A549 (cell line): ENCODE data around the gene LYPD6. TPM values are rescaled to one million over a fixed set of nuclear protein-coding genes. Genes with fewer than 3 reads are reported as not detected.
"Not testable (repeated sequence)": the region's sequence is repeated elsewhere in the genome, so short reads cannot be mapped to it uniquely, and the experiment has no call there.

Source experiments
- ATAC-seq, 2 experiments: fragments of 200-7000 bp in 1 of 2; fragments of >200 bp in 1 of 2; cut with Nextera tagmentation in 1 of 2; cut with Tn5 transposase in 1 of 2; 3 replicates each; pipeline versions ENCODE4 v1.8.0 to v1.9.1; 2018 to 2020; ENCODE audit warnings: mild to moderate bottlenecking in 1 of 2, moderate library complexity in 1 of 2
- CTCF ChIA-PET: fragments of 300-600 bp; sonication (Branson Sonifier 250); formaldehyde crosslinking; extraction: SDS; loops from one replicate; lab custom pipeline; 2021; ENCODE audit warnings: antibody characterized with exemption, inconsistent platforms; lab: Yijun Ruan, JAX
- POLR2A ChIA-PET: fragments of 350-600 bp; formaldehyde crosslinking; extraction: SDS; loops from one replicate; lab custom pipeline; 2021; ENCODE audit warnings: antibody characterized with exemption, inconsistent platforms; lab: Yijun Ruan, JAX
- DNase-seq, 2 experiments: peaks; one replicate each; pipeline versions ENCODE4 v3.0.0 to v3.0.0-alpha.2; 2011 to 2016; ENCODE audit warnings: low read depth in 1 of 2, low spot score in 1 of 2
- FAIRE-seq: peaks from 2 replicates; lab custom pipeline; 2011; peaks lifted over from hg19 to GRCh38; lab: Jason Lieb, UNC
- H3K27ac ChIP-seq, 2 experiments: fragments of >200 bp; sonication (Bioruptor Twin); formaldehyde crosslinking; 3 replicates each; pipeline ENCODE4 v1.5.1; 2016 to 2017
- H3K4me1 ChIP-seq: fragments of >200 bp; sonication (Bioruptor Twin); formaldehyde crosslinking; 3 replicates; pipeline ENCODE4 v1.6.1; 2016
- H3K4me2 ChIP-seq: fragments of >200 bp; sonication (Bioruptor Twin); formaldehyde crosslinking; 3 replicates; pipeline ENCODE4 v1.6.1; 2016
- H3K4me3 ChIP-seq: fragments of >200 bp; sonication (Bioruptor Twin); formaldehyde crosslinking; 3 replicates; pipeline ENCODE4 v1.5.1; 2016
- H3K9me3 ChIP-seq: fragments of >200 bp; sonication (Bioruptor Twin); formaldehyde crosslinking; 3 replicates; pipeline ENCODE4 v1.6.1; 2016
- CBX2 ChIP-seq: fragments of 200-600 bp; sonication (generic); IDR thresholded peaks from 2 replicates; pipeline ENCODE4 v1.6.1; 2016; ENCODE audit warnings: low read depth, mild to moderate bottlenecking, borderline replicate concordance
- CBX8 ChIP-seq: fragments of 200-600 bp; sonication (generic); IDR thresholded peaks from 2 replicates; pipeline ENCODE4 v1.6.1; 2016
- CTCF ChIP-seq: fragments of >200 bp; sonication (Bioruptor Twin); formaldehyde crosslinking; IDR thresholded peaks from 3 replicates; pipeline ENCODE4 v1.5.1; 2016
- EHF ChIP-seq: fragments of 250-450 bp; sonication (Bioruptor Pico); IDR thresholded peaks from 2 replicates; pipeline ENCODE4 v1.5.0; 2020; ENCODE audit warnings: mild to moderate bottlenecking
- EHMT2 ChIP-seq: fragments of 200-600 bp; sonication (generic); IDR thresholded peaks from 2 replicates; pipeline ENCODE4 v1.6.1; 2016; ENCODE audit warnings: antibody characterized with exemption, low read depth, mild to moderate bottlenecking, moderate library complexity
- EP300 ChIP-seq, 2 experiments: fragments of >200 bp; sonication (Bioruptor Twin); formaldehyde crosslinking; IDR thresholded peaks; 2 replicates in 1 of 2; 3 replicates in 1 of 2; pipeline ENCODE4 v1.6.1; 2016 to 2017
- HOXA7 ChIP-seq: fragments of 250-450 bp; sonication (Bioruptor Pico); IDR thresholded peaks from 2 replicates; pipeline ENCODE4 v1.5.0; 2020; ENCODE audit warnings: mild to moderate bottlenecking, moderate library complexity
- JUNB ChIP-seq: fragments of >200 bp; sonication (Bioruptor Twin); formaldehyde crosslinking; IDR thresholded peaks from 2 replicates; pipeline ENCODE4 v1.6.1; 2016
- KDM1A ChIP-seq: fragments of 200-600 bp; sonication (generic); IDR thresholded peaks from 2 replicates; pipeline ENCODE4 v1.6.1; 2016; ENCODE audit warnings: low read depth, mild to moderate bottlenecking
- KDM5A ChIP-seq: fragments of 200-600 bp; sonication (generic); IDR thresholded peaks from 2 replicates; pipeline ENCODE4 v1.6.1; 2016; ENCODE audit warnings: antibody characterized with exemption, mild to moderate bottlenecking
- MAFK ChIP-seq: fragments of 450-650 bp; IDR thresholded peaks from 2 replicates; pipeline ENCODE4 v1.6.1; 2014; ENCODE audit not compliant: partially characterized antibody
- MAX ChIP-seq: IDR thresholded peaks from 2 replicates; pipeline ENCODE4 v1.6.1; 2012
- MAZ ChIP-seq: fragments of 150-350 bp; IDR thresholded peaks from 2 replicates; pipeline ENCODE4 v1.6.1; 2014; ENCODE audit warnings: antibody characterized with exemption, low read depth, low read length, borderline replicate concordance
- NFE2L2 ChIP-seq: fragments of 150-350 bp; conservative IDR thresholded peaks from 2 replicates; pipeline ENCODE4 v1.6.1; 2014; ENCODE audit warnings: low read length
- NPAS2 ChIP-seq: fragments of 250-450 bp; sonication (Bioruptor Pico); IDR thresholded peaks from 2 replicates; pipeline ENCODE4 v1.8.0; 2022; ENCODE audit warnings: mild to moderate bottlenecking, moderate library complexity, borderline replicate concordance
- REST ChIP-seq: fragments of 200-600 bp; sonication (generic); IDR thresholded peaks from 2 replicates; pipeline ENCODE4 v1.6.1; 2016; ENCODE audit warnings: antibody characterized with exemption, mild to moderate bottlenecking, moderate library complexity
- RFX5 ChIP-seq: fragments of 450-650 bp; IDR thresholded peaks from 2 replicates; pipeline ENCODE4 v1.7.1; 2014; ENCODE audit warnings: antibody characterized with exemption, mild to moderate bottlenecking, moderate library complexity
- RNF2 ChIP-seq: fragments of 200-600 bp; sonication (generic); IDR thresholded peaks from 2 replicates; pipeline ENCODE4 v1.6.1; 2016; ENCODE audit warnings: low read depth, mild to moderate bottlenecking, antibody characterized with exemption, moderate library complexity, borderline replicate concordance
- SMC3 ChIP-seq: fragments of >200 bp; sonication (Bioruptor Twin); formaldehyde crosslinking; IDR thresholded peaks from 3 replicates; pipeline ENCODE4 v1.6.1; 2018; ENCODE audit warnings: inconsistent platforms
- TP53 ChIP-seq: fragments of 250-450 bp; sonication (Bioruptor Pico); IDR thresholded peaks from 2 replicates; pipeline ENCODE4 v1.5.0; 2021; ENCODE audit warnings: mild to moderate bottlenecking, moderate library complexity
- WGBS: methylation state at CpG from one replicate; pipeline ENCODE4 v1.1.6; 2017; ENCODE audit errors: missing lambda C conversion rate; 5-methylcytosine and 5-hydroxymethylcytosine counted together
- polyA plus RNA-seq, 4 experiments: library from polyadenylated mRNA; depleted of rRNA in 3 of 4; stranded (reverse); fragments of >200 nt; fragmentation: RNase III in 1 of 4; extraction: RNeasy Plus Mini Kit Qiagen cat#74134 plus additional on column Dnase treatment in 1 of 4; gene quantifications; 2 replicates in 3 of 4; 3 replicates in 1 of 4; pipeline ENCODE4 v1.2.3, GENCODE V29; 2011 to 2017
- TF ChIP-seq, protein P1 (sequence below): fragments of >200 bp; sonication (Bioruptor Twin); formaldehyde crosslinking; IDR thresholded peaks from 3 replicates; pipeline ENCODE4 v1.6.1; 2016

LYPD6 gene
- polyA plus RNA-seq, 2 of the 4 experiments (the other 2 are of a cell fraction): 0.08 to 0.09 TPM

- DNase-seq (no peak), ATAC-seq (0 out of 6 replicates have a peak, but pooled peaks of 1 of the 2 experiments have one; percentile 47), FAIRE-seq (no peak)
- WGBS: 2% methylated on average over 3 of the region's 3 CpGs
- TF ChIP-seq NPAS2 (CRISPR knock-in tag): no peak
- no peak overlapping the region for H3K4me2 ChIP-seq
- no peaks in the 10 kb centered on the region for H3K4me1 ChIP-seq
- POLR2A ChIA-PET: no interaction called here
- H3K27ac ChIP-seq: no peak overlapping the region
- CTCF ChIA-PET: no interaction called here
- no peaks in the 10 kb centered on the region for H3K9me3 ChIP-seq
- H3K4me3 ChIP-seq: no peak overlapping the region
Measured at GRCh38 chr2:149490296-149490695, 159.9 kb downstream of the LYPD6 start.

GRCh38 chr2:149492923-149493322 is 162.5 kb downstream of the LYPD6 start:
- Histone ChIP-seq H3K4me2 (no peak overlapping the region), H3K27ac (no peak overlapping the region), H3K4me1 (no peaks in the 10 kb centered on the region)
- CTCF ChIA-PET: no interaction called here
- WGBS: 23% methylated on average over 5 of the region's 5 CpGs
- DNase-seq: no peak
- no peak for ATAC-seq
- TF ChIP-seq NPAS2 (CRISPR knock-in tag): no peak
- no peak for TF ChIP-seq KDM1A
- TF ChIP-seq EHF (CRISPR knock-in tag): no peak
- TF ChIP-seq KDM5A: no peak
- TF ChIP-seq SMC3: no peak
- no peak for TF ChIP-seq CBX8
- TF ChIP-seq, protein P1, sequence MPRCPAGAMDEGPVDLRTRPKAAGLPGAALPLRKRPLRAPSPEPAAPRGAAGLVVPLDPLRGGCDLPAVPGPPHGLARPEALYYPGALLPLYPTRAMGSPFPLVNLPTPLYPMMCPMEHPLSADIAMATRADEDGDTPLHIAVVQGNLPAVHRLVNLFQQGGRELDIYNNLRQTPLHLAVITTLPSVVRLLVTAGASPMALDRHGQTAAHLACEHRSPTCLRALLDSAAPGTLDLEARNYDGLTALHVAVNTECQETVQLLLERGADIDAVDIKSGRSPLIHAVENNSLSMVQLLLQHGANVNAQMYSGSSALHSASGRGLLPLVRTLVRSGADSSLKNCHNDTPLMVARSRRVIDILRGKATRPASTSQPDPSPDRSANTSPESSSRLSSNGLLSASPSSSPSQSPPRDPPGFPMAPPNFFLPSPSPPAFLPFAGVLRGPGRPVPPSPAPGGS: no peak
- TF ChIP-seq MAZ: no peak
- no peak for TF ChIP-seq CTCF
- TF ChIP-seq MAX: no peak
- no peak for TF ChIP-seq RFX5
- TF ChIP-seq, all 56 proteins: peak for 0
- Histone ChIP-seq H3K9me3 (no peaks in the 10 kb centered on the region), H3K4me3 (no peak overlapping the region)
- no peak for FAIRE-seq
- POLR2A ChIA-PET: no interaction called here

DNA sequence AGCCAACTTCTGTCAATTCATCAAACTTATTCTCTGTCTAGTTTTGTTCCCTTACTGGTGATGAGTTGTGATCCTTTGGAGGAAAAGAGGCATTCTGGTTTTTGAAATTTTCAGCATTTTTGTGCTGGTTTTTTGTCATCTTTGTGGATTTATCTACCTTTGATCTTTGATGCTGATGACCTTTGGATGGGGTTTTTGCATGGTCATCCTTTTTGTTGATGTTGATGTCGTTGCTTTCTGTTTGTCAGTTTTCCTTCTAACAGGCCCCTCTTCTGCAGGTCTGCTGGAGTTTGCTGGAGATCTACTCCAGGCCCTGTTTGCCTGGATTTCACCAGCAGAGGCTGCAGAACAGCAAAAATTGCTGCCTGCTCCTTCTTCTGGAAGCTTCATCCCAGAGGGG is 168.8 kb downstream of the LYPD6 start:
- H3K4me1 ChIP-seq, H3K9me3 ChIP-seq, H3K27ac ChIP-seq, POLR2A ChIA-PET, ATAC-seq, DNase-seq, FAIRE-seq, CTCF ChIA-PET, H3K4me2 ChIP-seq, H3K4me3 ChIP-seq: not testable (repeated sequence)
- WGBS: 0% methylated on average over 1 of the region's 1 CpG
- TF ChIP-seq MAFK: peak; percentile 38

- DNase-seq, H3K9me3 ChIP-seq, FAIRE-seq, POLR2A ChIA-PET, H3K4me3 ChIP-seq, H3K27ac ChIP-seq, H3K4me2 ChIP-seq, CTCF ChIA-PET, ATAC-seq, H3K4me1 ChIP-seq: not testable (repeated sequence)
- 10% methylated on average over 6 of the region's 8 CpGs for WGBS
Measured at GRCh38 chr2:149506808-149507207, 176.4 kb downstream of the LYPD6 start.

DNA sequence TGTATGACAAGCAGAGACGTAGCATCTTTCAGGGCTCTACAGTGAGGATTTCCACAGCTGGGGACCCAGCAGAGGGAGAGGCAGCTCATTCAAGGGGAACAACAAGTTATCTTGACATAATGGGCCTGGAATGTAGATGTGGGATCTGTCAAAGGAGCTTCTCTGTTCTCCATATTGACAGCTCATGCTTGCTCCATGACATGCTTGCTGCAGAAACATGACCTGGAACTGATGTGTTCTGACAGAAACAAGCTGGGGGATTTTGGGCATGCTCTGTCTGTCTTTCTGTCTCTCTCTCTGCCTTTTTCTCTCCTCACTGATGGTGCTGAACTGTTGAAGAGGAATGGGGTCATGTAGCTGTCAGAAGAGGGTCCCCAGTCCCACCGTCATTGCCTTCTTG is 177.6 kb downstream of the LYPD6 start:
- FAIRE-seq: no peak
- ATAC-seq: no peak
- Histone ChIP-seq H3K4me2 (no peak overlapping the region), H3K9me3 (no peaks in the 10 kb centered on the region), H3K27ac (no peak overlapping the region), H3K4me1 (no peaks in the 10 kb centered on the region), H3K4me3 (no peak overlapping the region)
- DNase-seq: no peak
- CTCF ChIA-PET: no interaction called here
- WGBS: 13% methylated on average over 2 of the region's 2 CpGs
- POLR2A ChIA-PET: no interaction called here
- TF ChIP-seq EHF (CRISPR knock-in tag) (no peak), CBX2 (no peak), NPAS2 (CRISPR knock-in tag) (no peak), HOXA7 (CRISPR knock-in tag) (no peak), REST (no peak), RNF2 (no peak), JUNB (no peak), CBX8 (no peak), TP53 (no peak), EP300 (IDR thresholded peaks at IDR 0.05) (no peak), NFE2L2 (no peak), EHMT2 (no peak)
